Gastroesophageal sphincter (tissue), 4 donors: Measurements from ENCODE around the gene ADCY2. TPM values are rescaled to one million over a fixed set of nuclear protein-coding genes. Genes with fewer than 3 reads are reported as not detected.

Source experiments
- ATAC-seq: fragments of 150-250 bp; one replicate; pipeline ENCODE4 v1.9.1; 2016; ENCODE audit warnings: mild to moderate bottlenecking, moderate library complexity
- H3K27ac ChIP-seq, 4 donors: fragments of 200-600 bp; sonication (generic) in 3 of 4; 1 replicate in 3 of 4; 2 replicates in 1 of 4; pipeline ENCODE4 v1.5.1; 2016 to 2019
- H3K27me3 ChIP-seq: fragments of 200-600 bp; sonication (generic); one replicate; pipeline ENCODE4 v1.5.1; 2019
- H3K36me3 ChIP-seq, 2 donors: fragments of 200-600 bp; sonication (generic); one replicate each; pipeline ENCODE4 v1.5.1; 2019; ENCODE audit warnings: control low read depth in 1 of 2
- H3K4me1 ChIP-seq, 3 donors: fragments of 200-600 bp; sonication (generic); 1 replicate in 2 of 3; 2 replicates in 1 of 3; pipeline ENCODE4 v1.5.1; 2016 to 2019; ENCODE audit warnings: control low read depth in 2 of 3
- H3K4me3 ChIP-seq, 2 donors: fragments of 200-600 bp; sonication (generic); one replicate each; pipeline ENCODE4 v1.5.1; 2019; ENCODE audit warnings: mild to moderate bottlenecking in 1 of 2, moderate library complexity in 1 of 2
- H3K9me3 ChIP-seq, 3 donors: fragments of 200-600 bp; sonication (generic); one replicate each; pipeline ENCODE4 v1.5.1; 2017 to 2019; ENCODE audit warnings: control low read depth in 2 of 3
- EP300 ChIP-seq: sonication (generic); formaldehyde crosslinking; IDR thresholded peaks from one replicate; pipeline ENCODE4 v1.6.1; 2017; ENCODE audit warnings: antibody characterized with exemption, mild to moderate bottlenecking
- POLR2A ChIP-seq, 2 donors: fragments of 450-650 bp; IDR thresholded peaks; one replicate each; pipeline ENCODE4 v1.6.1; 2017; ENCODE audit warnings: antibody characterized with exemption in 2 of 2, mild to moderate bottlenecking in 2 of 2, moderate library complexity in 1 of 2
- POLR2AphosphoS5 ChIP-seq: sonication (generic); formaldehyde crosslinking; IDR thresholded peaks from one replicate; pipeline ENCODE4 v1.6.1; 2017; ENCODE audit warnings: antibody characterized with exemption
- WGBS, 2 donors: methylation state at CpG; one replicate each; pipeline ENCODE4 v1.1.5; 2018; ENCODE audit warnings: low coverage in 1 of 2; 5-methylcytosine and 5-hydroxymethylcytosine counted together
- total RNA-seq, 4 donors: library from RNA; depleted of rRNA; stranded (reverse); fragments of >200 nt; gene quantifications; one replicate each; pipeline ENCODE4 v1.1.0, GENCODE V29; 2016
- TF ChIP-seq, protein P1 (sequence below), 4 experiments: fragments of 200-600 bp in 2 of 4; fragments of 450-650 bp in 2 of 4; sonication (generic) in 1 of 4; IDR thresholded peaks; one replicate each; pipeline ENCODE4 v1.5.1; 2017 to 2019; ENCODE audit warnings: antibody characterized with exemption in 4 of 4, mild to moderate bottlenecking in 2 of 4, moderate library complexity in 2 of 4

ADCY2 gene
- total RNA-seq, 4 donors from 2014 or later: 5.8 to 15.9 (median 8.9) TPM

DNA sequence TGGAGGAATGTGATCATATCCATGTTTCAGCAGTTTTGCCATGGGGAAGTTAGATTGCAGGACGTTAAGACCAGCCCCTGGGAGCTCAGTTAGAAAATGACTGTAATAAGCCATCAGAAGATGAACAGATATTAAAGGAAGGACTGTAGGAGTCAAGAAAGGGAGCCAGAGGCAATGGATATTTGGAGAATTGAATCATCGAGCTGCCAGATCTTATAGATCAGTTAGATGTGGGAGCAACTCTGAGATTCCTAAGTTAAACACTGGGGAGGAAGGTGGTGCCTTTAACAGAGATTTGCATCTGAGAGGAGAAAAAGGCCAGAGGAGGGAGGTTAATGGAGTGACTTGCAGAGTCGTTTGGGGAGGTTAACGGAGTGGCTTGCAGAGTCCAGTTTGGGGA, 96.4 kb downstream of the ADCY2 start:
- TF ChIP-seq POLR2A (IDR thresholded peaks at IDR 0.05) (no peak), POLR2AphosphoS5 (no peak), EP300 (no peak)
- TF ChIP-seq, protein P1, sequence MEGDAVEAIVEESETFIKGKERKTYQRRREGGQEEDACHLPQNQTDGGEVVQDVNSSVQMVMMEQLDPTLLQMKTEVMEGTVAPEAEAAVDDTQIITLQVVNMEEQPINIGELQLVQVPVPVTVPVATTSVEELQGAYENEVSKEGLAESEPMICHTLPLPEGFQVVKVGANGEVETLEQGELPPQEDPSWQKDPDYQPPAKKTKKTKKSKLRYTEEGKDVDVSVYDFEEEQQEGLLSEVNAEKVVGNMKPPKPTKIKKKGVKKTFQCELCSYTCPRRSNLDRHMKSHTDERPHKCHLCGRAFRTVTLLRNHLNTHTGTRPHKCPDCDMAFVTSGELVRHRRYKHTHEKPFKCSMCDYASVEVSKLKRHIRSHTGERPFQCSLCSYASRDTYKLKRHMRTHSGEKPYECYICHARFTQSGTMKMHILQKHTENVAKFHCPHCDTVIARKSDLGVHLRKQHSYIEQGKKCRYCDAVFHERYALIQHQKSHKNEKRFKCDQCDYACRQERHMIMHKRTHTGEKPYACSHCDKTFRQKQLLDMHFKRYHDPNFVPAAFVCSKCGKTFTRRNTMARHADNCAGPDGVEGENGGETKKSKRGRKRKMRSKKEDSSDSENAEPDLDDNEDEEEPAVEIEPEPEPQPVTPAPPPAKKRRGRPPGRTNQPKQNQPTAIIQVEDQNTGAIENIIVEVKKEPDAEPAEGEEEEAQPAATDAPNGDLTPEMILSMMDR (IDR thresholded peaks at IDR 0.05): no peak
- H3K27me3 ChIP-seq: no peaks in the 10 kb centered on the region
- H3K4me3 ChIP-seq: no peak overlapping the region
- peaks cover 0 to 25% (median 0%) of the 10 kb centered on the region in 3 donors for H3K4me1 ChIP-seq
- H3K36me3 ChIP-seq: no peaks in the 10 kb centered on the region
- no peak for ATAC-seq
- H3K27ac ChIP-seq: no peak overlapping the region
- 78 to 84% methylated on average over 3 to 4 of the region's 4 CpGs for WGBS, 2 donors
- no peaks in the 10 kb centered on the region for H3K9me3 ChIP-seq

GRCh38 chr5:7493081-7493480, 97.1 kb downstream of the ADCY2 start:
- Histone ChIP-seq H3K4me1 (peaks cover 0 to 25% (median 0%) of the 10 kb centered on the region in 3 donors), H3K4me3 (no peak overlapping the region), H3K27ac (no peak overlapping the region), H3K27me3 (no peaks in the 10 kb centered on the region), H3K36me3 (no peaks in the 10 kb centered on the region), H3K9me3 (no peaks in the 10 kb centered on the region)
- TF ChIP-seq EP300 (no peak), POLR2AphosphoS5 (no peak), POLR2A (IDR thresholded peaks at IDR 0.05) (no peak)
- TF ChIP-seq, protein P1 (IDR thresholded peaks at IDR 0.05): no peak
- WGBS, 2 donors: 67 to 81% methylated on average over 1 of the region's 1 CpG
- ATAC-seq: no peak

GRCh38 chr5:7493622-7494021, 97.7 kb downstream of the ADCY2 start:
- Histone ChIP-seq H3K4me1 (peaks cover 0 to 25% (median 0%) of the 10 kb centered on the region in 3 donors), H3K4me3 (no peak overlapping the region), H3K36me3 (no peaks in the 10 kb centered on the region), H3K9me3 (no peaks in the 10 kb centered on the region), H3K27ac (no peak overlapping the region), H3K27me3 (no peaks in the 10 kb centered on the region)
- WGBS, 2 donors: 88 to 90% methylated on average over 1 to 5 of the region's 5 CpGs
- ATAC-seq: no peak
- TF ChIP-seq EP300 (no peak), POLR2AphosphoS5 (no peak), POLR2A (IDR thresholded peaks at IDR 0.05) (no peak)
- TF ChIP-seq, protein P1 (IDR thresholded peaks at IDR 0.05): no peak

- Histone ChIP-seq H3K9me3 (no peaks in the 10 kb centered on the region), H3K36me3 (no peaks in the 10 kb centered on the region), H3K4me3 (no peak overlapping the region), H3K4me1 (peaks cover 0 to 25% (median 0%) of the 10 kb centered on the region in 3 donors), H3K27ac (peak overlapping the region in 3 of 4 donors; percentile 18 to 52 (median 42)), H3K27me3 (no peaks in the 10 kb centered on the region)
- 26 to 29% methylated on average over 2 of the region's 2 CpGs for WGBS, 2 donors
- TF ChIP-seq, protein P1 (IDR thresholded peaks at IDR 0.05): no peak
- TF ChIP-seq EP300 (no peak), POLR2A (IDR thresholded peaks at IDR 0.05) (no peak), POLR2AphosphoS5 (no peak)
- ATAC-seq: peak; percentile 74
Observed at GRCh38 chr5:7494481-7495130, 98.7 kb downstream of the ADCY2 start.

DNA sequence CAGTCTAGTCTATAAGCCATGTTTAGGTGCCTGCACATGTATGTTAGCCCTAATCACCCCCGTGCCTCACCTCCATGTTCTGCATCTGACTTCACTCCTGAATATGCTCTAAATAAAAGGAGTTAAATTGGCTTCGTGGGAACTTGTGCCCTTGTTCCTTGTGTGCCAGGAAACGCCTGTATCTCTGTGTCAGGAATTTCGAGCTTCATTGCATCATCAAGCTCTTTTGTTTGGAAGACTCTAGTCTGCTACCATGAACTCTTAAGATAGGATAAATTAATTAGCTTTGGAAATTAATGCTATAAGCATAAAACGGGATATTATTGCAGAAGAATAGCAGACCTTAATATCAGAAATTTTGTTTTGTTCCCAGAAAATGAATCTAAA, 99.2 kb downstream of the ADCY2 start:
- no peaks in the 10 kb centered on the region for H3K9me3 ChIP-seq
- no peaks in the 10 kb centered on the region for H3K27me3 ChIP-seq
- H3K36me3 ChIP-seq: no peaks in the 10 kb centered on the region
- WGBS, 2 donors: 46 to 49% methylated on average over 5 of the region's 5 CpGs
- ATAC-seq: peak; percentile 35
- H3K4me3 ChIP-seq: no peak overlapping the region
- TF ChIP-seq POLR2A (IDR thresholded peaks at IDR 0.05) (no peak), POLR2AphosphoS5 (no peak), EP300 (no peak)
- TF ChIP-seq, protein P1 (IDR thresholded peaks at IDR 0.05): no peak
- peaks cover 0 to 25% (median 0%) of the 10 kb centered on the region in 3 donors for H3K4me1 ChIP-seq
- H3K27ac ChIP-seq: peak overlapping the region in 3 of 4 donors; percentile 18 to 52 (median 42)
